Nephron progenitor cell (in vitro differentiated cells): ENCODE data around the gene PLEKHB1.

Experiments
- DNase-seq: peaks from one replicate; pipeline ENCODE4 v3.0.0; 2021
- H3K27ac Mint-ChIP-seq: 2 replicates; pipeline ENCODE4 v1.8.0; 2021; ENCODE audit warnings: mild to moderate bottlenecking, moderate library complexity, mixed read lengths
- H3K27me3 Mint-ChIP-seq: 2 replicates; pipeline ENCODE4 v1.8.0; 2021; ENCODE audit warnings: mild to moderate bottlenecking, low read depth, mixed read lengths; ENCODE audit not compliant: poor library complexity
- H3K36me3 Mint-ChIP-seq: 2 replicates; pipeline ENCODE4 v1.8.0; 2021; ENCODE audit warnings: low read depth, mixed read lengths
- H3K4me1 Mint-ChIP-seq: 2 replicates; pipeline ENCODE4 v1.8.0; 2021; ENCODE audit warnings: mixed read lengths
- H3K4me3 Mint-ChIP-seq: 2 replicates; pipeline ENCODE4 v1.8.0; 2021; ENCODE audit warnings: mild to moderate bottlenecking, moderate library complexity, mixed read lengths
- H3K9me3 Mint-ChIP-seq: 2 replicates; pipeline ENCODE4 v1.8.0; 2021; ENCODE audit warnings: mild to moderate bottlenecking, moderate library complexity, mixed read lengths
- CTCF ChIP-seq: fragments of 200-600 bp; sonication (generic); IDR thresholded peaks from 2 replicates; pipeline ENCODE4 v1.5.0; 2021; ENCODE audit warnings: antibody characterized with exemption

The PLEKHB1 gene

GRCh38 chr11:73710964-73711363 is 64.6 kb downstream of the PLEKHB1 start:
- no peaks in the 10 kb centered on the region for H3K4me1 Mint-ChIP-seq
- H3K9me3 Mint-ChIP-seq, result no peaks in the 10 kb centered on the region
- H3K4me3 Mint-ChIP-seq, result no peak overlapping the region
- H3K27me3 Mint-ChIP-seq, result no peaks in the 10 kb centered on the region
- no peak overlapping the region for H3K27ac Mint-ChIP-seq
- no peak for TF ChIP-seq CTCF
- no peak for DNase-seq
- peaks cover 44% of the 10 kb centered on the region for H3K36me3 Mint-ChIP-seq
